Caki2 (cell line): ENCODE measurements around the gene FRS2. TPM values are rescaled to one million over a fixed set of nuclear protein-coding genes. Genes with fewer than 3 reads are reported as not detected.

Experiments used
- DNase-seq: peaks from one replicate; pipeline ENCODE4 v3.0.0-alpha.2; 2015; ENCODE audit warnings: low read depth
- in situ Hi-C: cut with HindIII; loops from 2 replicates; pipeline ENCODE4 v1.10.0; 2016; ENCODE audit warnings: low sequenced_read_pairs, low pct_unique_long_range_greater_than_20kb, mixed read lengths
- total RNA-seq: library from RNA; depleted of rRNA; stranded (reverse); fragments of >200 nt; shearing (Covaris generic); gene quantifications from 2 replicates; pipeline ENCODE4 v1.2.3, GENCODE V29; 2014; ENCODE audit warnings: low replicate concordance

Gene FRS2
- total RNA-seq, 1 experiment from 2014 or later, result 34.0 TPM

DNA sequence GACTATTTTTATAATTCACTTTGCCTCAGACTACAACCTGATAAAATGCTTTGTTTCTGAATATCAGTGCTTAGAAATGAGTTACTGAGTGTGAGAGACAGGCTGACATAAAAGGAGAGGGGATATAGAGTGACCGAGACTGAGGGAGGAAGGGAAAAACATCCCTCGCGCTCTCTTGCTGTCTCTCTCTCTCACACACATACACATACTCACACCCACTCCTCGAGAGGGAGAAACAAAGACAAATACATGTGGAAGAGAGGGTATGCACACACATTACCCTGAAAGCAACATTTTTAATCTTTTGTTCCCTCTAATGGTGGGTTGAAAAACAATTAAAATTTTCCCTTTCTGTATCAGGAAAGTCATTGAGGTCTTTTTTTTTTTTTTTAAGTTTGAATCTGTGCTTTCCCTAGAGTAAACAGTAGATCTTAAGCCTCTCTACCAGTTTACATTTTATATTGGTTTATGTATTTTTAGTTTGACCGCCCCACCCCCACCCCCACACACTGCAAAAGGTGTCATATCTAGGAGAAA lies 45.3 kb downstream of the FRS2 start:
- in situ Hi-C loops, result no loop called here
- no peak for DNase-seq

DNA sequence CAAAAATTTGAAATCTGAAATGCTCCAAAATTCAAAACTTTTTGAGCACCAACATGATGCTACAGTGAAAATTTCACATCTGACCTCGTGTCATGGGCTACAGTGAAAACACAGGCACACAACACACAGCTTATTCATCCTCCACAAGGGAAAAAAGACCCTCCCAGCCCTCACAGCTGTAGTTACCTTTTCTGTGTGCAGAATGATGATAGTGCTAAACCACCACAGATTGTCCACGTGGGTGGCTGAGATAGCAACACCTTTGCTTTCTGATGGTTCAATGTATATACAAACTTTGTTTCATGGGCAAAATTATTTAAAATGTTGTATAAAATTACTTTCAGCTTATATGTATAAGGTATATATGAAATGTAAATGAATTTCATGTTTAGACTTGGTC lies 46.8 kb downstream of the FRS2 start:
- in situ Hi-C loops, result no loop called here
- no peak for DNase-seq

DNA sequence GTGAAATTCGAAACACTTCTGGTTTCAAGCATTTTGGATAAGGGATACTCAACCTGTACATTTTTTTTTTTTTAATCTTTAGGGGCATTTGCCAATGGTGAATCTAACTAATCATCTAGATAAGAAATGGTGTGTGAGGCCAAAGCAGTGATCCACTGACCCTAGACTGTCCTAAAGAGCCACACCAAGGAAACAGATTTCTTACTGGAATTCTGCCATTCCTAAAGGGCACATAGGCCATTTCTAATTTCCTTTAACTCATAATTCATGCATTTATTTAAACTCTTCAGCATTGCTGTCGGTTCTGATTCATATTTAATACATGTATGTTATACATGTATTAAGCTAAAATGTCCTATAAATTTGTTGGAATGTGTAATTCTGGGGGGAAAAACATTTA lies 47.2 kb downstream of the FRS2 start:
- in situ Hi-C loops, result no loop called here

DNA sequence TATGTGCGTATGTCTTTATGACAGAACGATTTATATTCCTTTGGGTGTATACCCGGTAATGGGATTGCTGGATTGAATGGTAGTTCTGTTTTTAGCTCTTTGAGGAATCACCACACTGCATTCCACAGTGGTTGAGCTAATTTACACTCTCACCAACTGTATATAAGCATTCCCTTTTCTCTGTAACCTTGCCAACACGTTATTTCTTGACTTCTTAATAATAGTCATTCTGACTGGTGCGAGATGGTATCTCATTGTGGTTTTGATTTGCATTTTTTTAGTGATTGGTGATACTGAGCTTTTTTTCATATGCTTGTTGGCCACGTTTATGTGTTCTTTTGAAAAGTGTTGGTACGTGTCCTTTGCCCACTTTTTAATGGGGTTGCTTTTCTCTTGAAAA lies 49.7 kb downstream of the FRS2 start:
- in situ Hi-C loops, result no loop called here

More for the DNA sequence above, 47.2 kb downstream of the FRS2 start:
- no peak for DNase-seq

DNA sequence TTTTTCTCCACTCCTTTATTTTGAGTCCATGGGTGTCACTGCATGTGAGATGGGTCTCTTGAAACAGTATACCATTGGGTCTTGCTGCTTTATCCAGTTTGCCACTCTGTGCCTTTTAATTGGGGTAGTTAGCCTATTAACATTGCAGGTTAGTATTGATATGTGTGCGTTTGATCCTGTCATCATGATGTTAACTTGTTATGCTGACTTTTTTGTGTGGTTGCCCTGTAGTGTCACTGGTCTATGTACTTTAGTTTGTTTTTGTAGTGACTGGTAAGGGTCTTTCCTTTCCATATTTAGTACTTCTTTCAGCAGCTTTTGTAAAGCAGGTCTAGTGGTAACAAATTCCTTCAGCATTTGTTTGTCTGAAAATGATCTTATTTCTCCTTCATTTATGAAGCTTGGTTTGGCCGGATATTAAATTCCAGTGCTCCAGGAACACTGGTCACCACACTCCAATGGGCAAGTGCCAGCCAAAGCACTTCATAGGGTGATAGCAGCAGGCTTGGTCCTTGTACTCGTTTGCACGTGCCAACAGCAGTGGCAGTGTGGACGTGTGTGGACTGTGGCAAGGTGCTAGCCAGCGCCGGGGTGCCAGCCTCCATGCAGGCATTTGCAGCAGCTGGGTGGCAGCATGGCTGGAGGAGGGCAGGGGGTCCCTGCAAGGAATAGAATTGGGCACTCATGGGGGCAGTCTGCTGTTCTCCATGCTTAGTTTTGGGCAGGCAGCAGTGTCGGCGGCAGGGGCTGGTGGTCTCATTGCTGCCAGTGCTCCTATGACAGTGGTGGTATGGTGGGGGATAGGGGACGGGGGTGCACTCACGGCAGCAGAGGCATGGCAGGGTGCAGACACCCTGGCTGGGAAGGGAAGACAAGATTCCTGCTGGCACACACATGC lies 53.5 kb downstream of the FRS2 start:
- in situ Hi-C loops, result no loop called here
- DNase-seq, result no peak

More for the DNA sequence above, 49.7 kb downstream of the FRS2 start:
- no peak for DNase-seq

DNA sequence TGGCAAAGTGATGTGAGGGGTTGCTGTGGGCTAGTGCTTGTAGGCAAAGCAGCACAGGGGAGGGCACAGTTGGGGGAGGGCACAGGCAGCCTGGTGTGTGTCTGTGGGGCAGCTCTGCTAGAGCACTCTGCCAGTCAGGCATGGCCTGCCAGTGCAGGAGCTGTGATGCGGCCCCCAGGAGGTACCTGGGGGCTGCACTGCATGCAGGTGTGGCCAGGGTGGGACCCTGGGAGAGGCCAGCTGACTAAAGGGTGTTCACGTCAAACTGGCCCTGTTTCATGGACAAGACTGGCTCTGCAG lies 54.1 kb downstream of the FRS2 start:
- DNase-seq, result no peak
- in situ Hi-C loops, result no loop called here

DNA sequence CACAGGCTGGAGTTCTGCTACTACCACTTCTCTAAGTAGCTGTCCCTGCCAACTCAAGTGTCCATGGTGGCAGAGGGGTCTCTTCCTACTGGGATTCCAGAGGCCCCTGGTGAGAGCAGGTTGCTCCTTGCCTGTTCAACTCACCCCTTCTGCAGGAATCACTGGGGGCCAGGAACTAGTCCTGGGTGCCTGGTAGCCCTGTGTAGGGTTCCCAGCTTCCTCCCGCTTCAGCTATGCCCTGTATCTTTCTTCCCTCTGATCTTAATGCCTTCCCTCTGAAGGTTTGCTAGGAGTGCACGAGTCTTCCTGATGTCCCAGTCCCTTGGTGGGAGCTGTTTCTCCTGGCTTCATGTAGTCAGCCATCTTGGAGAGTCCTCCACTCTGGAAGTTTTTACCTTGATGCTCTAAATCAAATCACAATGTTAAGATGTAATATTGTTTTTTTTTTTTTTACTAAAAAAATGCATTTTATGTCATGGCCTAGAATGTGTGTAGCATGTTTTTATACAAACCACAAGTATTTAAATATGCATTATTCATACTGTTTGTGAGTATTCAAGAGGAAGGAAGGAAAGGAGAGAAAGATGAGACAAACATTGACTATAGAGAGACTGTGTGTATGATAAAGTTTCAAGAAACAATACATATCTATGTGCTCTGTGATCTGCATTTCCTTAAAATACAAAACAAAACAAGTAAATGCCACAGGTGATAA lies 54.7 kb downstream of the FRS2 start:
- in situ Hi-C loops, result no loop called here

DNA sequence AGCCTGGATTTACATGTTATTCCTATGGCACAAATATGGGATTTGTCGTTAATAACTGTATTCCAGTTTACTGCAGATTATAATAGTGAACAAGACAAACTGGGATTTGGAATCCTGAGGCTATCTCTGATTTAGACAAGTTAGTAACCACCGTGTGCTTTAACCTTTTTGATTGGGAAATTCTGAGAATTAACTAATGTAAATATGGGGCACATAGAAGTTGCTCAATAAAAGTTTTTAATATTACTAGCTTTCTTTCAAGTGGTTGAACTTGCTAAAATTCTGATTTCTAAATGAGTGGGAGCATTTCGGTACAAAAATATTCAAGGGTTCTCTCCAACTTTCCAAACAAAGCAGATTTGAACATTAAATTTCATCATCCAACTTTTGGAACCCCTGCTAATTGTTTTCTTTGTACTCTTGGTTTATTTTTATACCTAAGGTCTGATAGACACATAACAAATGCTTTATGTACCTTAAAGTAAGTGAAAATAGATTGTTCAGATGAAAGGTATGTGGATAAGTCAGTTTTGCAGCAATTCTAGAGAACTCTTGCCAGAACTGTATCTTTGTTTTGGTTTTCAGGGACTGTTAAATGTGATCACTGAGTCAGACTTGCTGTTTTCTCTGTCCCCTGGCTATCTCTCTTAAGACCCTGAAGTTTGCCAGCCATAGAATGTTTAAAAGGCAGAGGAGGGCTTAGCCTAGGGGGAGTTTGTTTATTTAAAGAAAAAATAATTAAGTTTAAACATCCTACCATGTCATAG lies 57.5 kb downstream of the FRS2 start:
- in situ Hi-C loops, result no loop called here

More for the DNA sequence above, 54.7 kb downstream of the FRS2 start:
- no peak for DNase-seq

DNA sequence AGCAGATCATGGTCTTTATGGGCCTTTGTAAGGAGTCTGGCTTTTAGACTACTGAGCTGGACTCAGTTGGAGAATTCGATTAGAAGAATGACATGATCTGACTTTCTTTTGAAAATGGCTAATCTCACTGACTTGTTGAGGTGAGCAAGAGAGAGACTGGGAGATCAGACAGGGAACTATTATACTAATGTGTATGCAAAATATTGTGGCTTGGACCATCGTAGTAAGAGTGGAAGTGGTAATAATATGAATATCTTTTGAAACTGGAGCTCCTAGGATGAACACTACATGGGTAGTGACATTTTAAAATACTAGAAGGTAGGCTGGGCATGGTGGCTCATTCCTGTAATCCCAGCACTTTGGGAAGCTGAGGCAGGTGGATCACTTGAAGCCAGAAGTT lies 58.8 kb downstream of the FRS2 start:
- no peak for DNase-seq
- in situ Hi-C loops, result no loop called here

More for the DNA sequence above, 57.5 kb downstream of the FRS2 start:
- peak; percentile 70 for DNase-seq

DNA sequence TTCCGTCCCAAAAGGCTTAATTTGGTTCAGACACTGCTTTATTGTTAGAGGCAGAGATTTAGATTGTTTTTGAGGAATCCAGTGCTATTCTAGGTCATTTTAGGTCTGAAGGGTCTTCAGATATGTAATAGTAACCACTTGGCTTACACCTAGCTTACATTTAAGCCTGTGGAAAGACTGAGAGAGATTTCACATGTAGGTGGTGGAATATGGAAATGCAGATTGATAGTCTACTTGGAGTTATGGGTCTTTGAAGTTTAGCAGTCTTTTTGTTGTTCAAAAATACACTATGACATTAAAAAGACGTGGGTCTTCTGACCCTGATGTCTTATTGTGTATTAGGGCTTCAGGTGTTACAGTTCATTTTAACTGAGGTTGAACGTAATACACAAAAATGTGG lies 63.7 kb downstream of the FRS2 start:
- in situ Hi-C loops, result no loop called here
- no peak for DNase-seq

DNA sequence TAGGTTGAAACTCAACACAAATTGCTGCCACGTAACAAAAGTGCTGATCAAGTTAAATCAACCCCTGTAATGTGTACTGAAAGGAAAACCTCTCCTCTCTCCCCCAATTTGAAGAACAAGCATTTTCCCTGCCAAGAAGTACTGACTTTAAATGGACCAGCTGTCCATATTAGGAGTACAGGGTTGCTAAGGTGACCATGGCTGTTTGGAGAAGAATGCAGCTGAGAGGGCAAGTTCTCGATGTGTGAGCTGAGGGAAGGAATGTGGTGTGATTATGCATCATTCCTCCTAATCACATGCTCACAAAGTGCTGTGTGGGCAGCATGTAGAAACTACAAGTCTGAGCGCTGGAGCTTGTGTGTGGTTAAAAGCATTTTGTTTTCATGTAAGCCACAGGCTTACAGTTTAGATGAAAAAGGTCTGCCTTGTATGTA lies 64.2 kb downstream of the FRS2 start:
- in situ Hi-C loops, result no loop called here
- peak; percentile 95 for DNase-seq

DNA sequence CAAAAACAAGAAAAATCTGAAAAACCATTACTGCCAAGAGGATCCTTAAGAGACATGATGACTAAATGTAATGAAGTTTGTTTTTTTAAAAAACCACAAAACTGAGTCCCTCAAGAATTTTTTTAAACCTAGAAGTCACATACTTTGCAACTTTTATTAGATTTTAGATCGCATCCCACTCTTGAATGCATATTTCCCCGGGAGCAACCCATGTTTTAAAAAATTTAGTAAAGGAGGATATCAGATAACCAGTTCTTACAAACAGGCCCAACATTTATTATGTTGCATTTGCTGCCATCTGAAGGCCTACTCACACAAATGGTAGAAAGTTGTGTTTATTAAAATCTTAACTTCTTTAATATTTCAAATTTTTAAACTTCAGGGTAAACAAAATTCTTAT lies 70.8 kb downstream of the FRS2 start:
- DNase-seq, result peak; percentile 43
- in situ Hi-C loops, result no loop called here

DNA sequence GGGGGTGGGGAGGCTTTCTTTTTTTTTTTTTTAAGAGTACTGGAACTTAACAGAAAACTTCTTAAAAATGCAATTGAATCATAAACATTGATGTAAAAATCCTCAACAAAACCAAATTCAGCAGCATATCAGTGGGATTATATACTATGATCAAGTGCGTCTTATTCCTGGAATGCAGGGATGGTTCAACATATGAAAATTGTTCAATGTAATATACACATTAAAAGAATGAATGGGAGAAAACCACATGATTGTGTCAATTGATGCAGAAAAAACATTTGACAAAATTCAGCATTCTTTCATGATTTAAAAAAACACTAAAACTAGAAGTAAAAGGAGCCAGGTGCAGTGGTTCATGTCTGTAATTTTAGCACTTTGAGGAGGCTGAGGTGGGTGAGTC lies 73.9 kb downstream of the FRS2 start:
- in situ Hi-C loops, result no loop called here
- DNase-seq, result no peak

DNA sequence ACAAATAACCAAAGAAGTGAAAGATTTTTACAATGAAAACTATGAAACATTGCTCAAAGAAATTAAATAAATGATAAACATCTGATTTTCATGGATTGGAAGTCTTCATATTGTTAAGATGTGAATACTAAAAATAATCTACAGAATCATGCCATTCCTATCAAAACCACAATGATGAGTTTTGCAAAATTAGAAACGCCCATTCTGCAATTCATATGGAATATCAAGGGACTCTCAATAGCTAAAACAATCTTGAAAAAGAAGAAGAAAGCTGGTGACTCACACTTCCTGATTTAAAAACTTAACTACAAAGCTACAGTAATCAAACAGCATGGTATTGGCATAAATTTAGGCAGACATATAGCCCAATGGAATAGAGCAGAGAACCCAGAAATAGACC lies 74.9 kb downstream of the FRS2 start:
- in situ Hi-C loops, result no loop called here
- DNase-seq, result no peak

DNA sequence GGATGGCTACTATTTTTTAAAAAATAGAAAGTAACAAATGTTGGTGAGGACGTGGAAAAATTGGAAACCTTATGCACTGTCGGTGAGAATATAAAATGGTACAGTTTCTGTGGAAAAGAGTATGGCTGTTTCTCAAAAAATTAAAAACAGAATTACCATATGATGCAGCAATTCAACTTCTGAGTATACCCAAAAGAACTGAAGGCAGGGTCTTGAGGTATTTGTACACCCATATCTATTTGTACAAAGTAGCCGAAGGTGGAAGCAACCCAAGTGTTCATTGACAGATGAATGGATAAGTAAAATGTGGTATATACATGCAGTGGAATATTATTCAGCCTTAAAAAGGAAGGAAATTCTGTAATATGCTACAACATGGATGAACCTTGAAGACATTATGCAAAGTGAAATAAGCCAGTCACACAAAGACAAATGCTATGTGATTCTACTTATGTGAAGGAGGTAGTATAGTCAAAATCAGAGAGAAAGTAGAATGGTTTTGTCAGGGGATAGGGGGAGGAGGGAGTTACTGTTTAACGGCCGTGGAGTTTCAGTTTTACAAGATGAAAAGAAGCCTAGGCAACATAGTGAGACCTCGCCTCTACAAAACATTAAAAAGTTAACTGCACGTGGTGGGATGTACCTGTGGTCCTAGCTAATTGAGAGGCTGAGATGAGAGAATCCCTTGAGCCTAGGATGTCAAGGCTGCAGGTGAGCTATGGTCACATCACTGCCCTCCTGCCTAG lies 76.7 kb downstream of the FRS2 start:
- in situ Hi-C loops, result no loop called here
- no peak for DNase-seq

DNA sequence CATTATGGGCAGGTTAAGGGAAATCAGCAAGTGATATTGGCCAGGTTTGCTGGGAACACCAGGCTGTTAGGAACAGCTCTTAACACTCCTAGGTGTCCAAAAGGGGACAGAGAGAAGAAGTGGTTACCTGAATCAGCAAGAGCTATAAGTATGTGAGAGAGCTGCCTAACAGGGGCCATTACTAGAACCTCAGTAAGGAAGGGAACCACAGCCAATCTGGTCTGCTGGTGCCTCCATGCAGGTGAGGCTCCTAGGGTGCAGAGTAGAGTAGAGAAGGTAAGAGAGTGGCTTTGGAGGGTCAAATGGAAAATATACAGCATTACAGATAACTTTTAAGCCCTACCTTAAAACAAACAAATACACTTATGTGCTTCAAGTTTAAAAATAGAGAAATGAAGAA lies 78.5 kb downstream of the FRS2 start:
- in situ Hi-C loops, result no loop called here

DNA sequence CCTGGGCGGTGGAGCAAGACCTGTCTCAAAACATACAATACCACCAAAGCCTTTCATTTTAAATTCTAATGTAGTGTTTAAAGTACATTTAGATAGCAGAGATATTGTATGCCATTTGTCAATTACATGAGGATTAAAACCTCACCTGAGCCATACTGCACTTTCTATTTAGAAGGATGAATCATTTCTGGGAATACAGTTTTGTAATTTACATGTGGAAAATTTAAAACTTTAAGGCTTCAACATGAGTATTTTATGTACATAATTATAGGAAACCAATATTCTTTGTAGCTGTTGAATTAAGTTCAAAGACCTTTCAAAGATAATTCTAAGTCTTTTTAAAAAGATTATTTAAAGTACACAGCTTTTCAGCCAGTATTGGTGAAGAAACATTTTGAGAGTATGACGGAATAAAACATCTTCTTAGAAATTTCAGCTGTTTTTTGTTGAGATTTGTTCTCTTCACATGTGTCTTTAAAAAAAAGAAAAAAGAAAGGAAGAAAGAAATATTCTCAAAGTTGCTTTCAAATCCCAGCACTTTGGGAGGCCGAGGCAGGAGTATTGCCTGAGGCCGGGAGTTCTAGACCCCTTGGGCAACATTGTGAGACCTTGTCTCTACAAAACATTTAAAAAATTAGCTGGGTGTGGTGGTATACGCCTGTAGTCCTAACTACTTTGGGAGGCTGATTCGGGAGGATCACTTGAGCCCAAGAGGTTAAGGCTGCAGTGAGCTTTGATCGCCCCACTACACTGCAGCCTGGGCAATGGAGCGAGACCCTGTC lies 80.6 kb downstream of the FRS2 start:
- no peak for DNase-seq
- in situ Hi-C loops, result no loop called here

More for the DNA sequence above, 78.5 kb downstream of the FRS2 start:
- DNase-seq, result no peak
